ENCODE data around the gene SLC7A6OS. TPM values are rescaled to one million over a fixed set of nuclear protein-coding genes. Genes with fewer than 3 reads are reported as not detected.
"Not testable (repeated sequence)": the region's sequence is repeated elsewhere in the genome, so short reads cannot be mapped to it uniquely, and the experiment has no call there.

SLC7A6OS gene
- total and polyA plus RNA-seq, 2 experiments from 2014 or later, result 16.4 to 17.9 TPM

DNA sequence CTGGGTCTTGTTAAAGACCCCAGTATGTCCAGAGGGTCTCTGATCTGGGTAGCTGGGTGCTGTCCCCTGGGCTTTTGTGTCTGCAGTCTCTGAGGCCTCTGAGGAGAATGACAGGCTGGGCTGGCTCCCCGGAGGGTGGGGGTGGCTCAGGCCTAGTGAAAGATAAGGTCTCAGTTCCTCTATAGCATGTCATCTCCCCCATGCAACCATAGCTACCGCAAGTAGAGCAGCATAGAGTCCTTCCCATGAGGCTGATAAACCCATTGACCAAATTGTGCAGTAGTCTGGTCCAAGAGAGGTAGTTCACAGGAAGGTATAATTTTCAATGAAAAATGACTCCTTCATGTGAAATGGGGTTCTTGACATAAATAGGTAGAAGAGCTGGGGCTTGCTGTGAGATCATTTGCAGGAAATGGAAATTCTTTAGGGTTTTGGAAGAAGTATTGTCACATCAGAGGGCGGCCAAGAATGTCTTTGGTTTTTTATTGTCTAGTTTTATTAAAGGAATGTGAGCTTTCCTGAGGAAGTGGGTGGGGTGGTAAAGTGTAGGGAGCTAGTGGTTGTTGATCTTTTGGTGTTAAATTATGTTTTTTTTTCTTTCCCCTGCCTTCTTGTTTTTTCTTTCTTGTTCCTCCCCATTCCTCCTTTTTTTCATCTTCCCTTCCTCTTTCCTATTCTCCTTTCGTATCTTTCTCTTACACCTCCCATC, 21.0 kb downstream of the SLC7A6OS start (continued):
- TF ChIP-seq, protein P1, sequence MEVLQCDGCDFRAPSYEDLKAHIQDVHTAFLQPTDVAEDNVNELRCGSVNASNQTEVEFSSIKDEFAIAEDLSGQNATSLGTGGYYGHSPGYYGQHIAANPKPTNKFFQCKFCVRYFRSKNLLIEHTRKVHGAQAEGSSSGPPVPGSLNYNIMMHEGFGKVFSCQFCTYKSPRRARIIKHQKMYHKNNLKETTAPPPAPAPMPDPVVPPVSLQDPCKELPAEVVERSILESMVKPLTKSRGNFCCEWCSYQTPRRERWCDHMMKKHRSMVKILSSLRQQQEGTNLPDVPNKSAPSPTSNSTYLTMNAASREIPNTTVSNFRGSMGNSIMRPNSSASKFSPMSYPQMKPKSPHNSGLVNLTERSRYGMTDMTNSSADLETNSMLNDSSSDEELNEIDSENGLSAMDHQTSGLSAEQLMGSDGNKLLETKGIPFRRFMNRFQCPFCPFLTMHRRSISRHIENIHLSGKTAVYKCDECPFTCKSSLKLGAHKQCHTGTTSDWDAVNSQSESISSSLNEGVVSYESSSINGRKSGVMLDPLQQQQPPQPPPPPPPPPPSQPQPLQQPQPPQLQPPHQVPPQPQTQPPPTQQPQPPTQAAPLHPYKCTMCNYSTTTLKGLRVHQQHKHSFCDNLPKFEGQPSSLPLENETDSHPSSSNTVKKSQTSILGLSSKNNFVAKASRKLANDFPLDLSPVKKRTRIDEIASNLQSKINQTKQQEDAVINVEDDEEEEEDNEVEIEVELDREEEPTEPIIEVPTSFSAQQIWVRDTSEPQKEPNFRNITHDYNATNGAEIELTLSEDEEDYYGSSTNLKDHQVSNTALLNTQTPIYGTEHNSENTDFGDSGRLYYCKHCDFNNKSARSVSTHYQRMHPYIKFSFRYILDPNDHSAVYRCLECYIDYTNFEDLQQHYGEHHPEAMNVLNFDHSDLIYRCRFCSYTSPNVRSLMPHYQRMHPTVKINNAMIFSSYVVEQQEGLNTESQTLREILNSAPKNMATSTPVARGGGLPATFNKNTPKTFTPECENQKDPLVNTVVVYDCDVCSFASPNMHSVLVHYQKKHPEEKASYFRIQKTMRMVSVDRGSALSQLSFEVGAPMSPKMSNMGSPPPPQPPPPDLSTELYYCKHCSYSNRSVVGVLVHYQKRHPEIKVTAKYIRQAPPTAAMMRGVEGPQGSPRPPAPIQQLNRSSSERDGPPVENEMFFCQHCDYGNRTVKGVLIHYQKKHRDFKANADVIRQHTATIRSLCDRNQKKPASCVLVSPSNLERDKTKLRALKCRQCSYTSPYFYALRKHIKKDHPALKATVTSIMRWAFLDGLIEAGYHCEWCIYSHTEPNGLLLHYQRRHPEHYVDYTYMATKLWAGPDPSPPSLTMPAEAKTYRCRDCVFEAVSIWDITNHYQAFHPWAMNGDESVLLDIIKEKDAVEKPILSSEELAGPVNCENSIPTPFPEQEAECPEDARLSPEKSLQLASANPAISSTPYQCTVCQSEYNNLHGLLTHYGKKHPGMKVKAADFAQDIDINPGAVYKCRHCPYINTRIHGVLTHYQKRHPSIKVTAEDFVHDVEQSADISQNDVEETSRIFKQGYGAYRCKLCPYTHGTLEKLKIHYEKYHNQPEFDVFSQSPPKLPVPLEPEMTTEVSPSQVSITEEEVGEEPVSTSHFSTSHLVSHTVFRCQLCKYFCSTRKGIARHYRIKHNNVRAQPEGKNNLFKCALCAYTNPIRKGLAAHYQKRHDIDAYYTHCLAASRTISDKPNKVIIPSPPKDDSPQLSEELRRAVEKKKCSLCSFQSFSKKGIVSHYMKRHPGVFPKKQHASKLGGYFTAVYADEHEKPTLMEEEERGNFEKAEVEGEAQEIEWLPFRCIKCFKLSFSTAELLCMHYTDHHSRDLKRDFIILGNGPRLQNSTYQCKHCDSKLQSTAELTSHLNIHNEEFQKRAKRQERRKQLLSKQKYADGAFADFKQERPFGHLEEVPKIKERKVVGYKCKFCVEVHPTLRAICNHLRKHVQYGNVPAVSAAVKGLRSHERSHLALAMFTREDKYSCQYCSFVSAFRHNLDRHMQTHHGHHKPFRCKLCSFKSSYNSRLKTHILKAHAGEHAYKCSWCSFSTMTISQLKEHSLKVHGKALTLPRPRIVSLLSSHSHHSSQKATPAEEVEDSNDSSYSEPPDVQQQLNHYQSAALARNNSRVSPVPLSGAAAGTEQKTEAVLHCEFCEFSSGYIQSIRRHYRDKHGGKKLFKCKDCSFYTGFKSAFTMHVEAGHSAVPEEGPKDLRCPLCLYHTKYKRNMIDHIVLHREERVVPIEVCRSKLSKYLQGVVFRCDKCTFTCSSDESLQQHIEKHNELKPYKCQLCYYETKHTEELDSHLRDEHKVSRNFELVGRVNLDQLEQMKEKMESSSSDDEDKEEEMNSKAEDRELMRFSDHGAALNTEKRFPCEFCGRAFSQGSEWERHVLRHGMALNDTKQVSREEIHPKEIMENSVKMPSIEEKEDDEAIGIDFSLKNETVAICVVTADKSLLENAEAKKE (CRISPR knock-in tag; IDR thresholded peaks at IDR 0.05), result no peak
- TF ChIP-seq CREB1 (CRISPR knock-in tag; IDR thresholded peaks at IDR 0.05; ENCODE audit: low read depth) (no peak), ETS1 (IDR thresholded peaks at IDR 0.05) (no peak), POLR2AphosphoS5 (IDR thresholded peaks at IDR 0.05; ENCODE audit: low read depth) (no peak)

DNA sequence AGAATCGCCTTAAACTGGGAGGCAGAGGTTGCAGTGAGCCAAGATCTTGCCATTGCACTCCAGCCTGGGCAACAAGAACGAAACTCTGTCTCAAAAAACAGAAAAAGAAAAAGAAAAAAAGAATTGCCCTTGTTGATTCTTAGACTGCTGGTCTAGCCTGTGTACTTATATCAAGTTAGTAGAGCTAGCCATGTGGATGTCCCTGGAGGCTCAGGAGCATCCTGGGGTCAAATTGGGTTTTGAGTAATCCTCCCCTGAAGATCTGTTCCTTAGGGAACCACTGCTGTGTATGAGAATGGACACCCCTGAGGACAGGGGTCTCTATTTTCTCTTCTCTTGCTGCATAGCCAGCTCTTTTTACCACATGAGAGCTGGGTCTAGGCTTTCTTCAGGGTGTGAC, 21.5 kb downstream of the SLC7A6OS start:
- H3K4me1 Mint-ChIP-seq, result peaks cover 8% of the 10 kb centered on the region
- H3K4me1 ChIP-seq (ENCODE audit: insufficient read depth), result no peaks in the 10 kb centered on the region

GRCh38 chr16:68288796-68289195, 21.9 kb downstream of the SLC7A6OS start:
- peaks cover 26% of the 10 kb centered on the region for H3K36me3 Mint-ChIP-seq (ENCODE audit: low read depth)
- not testable (repeated sequence) for H3K4me1 Mint-ChIP-seq; H3K27ac Mint-ChIP-seq; H3K4me2 ChIP-seq; H3K9me2 ChIP-seq (ENCODE audit: insufficient read depth); DNase-seq (ENCODE audit: low spot score); H3K79me2 ChIP-seq (replicated peaks; ENCODE audit: insufficient read depth); H3K9me3 Mint-ChIP-seq; H3K27me3 ChIP-seq (ENCODE audit: insufficient read depth); H3K27ac ChIP-seq (ENCODE audit: low read depth); H3F3A ChIP-seq (replicated peaks; ENCODE audit: low read depth); H3K4me3 Mint-ChIP-seq; H3K4me1 ChIP-seq (ENCODE audit: insufficient read depth); ATAC-seq; H4K20me1 ChIP-seq (replicated peaks; ENCODE audit: insufficient read depth); H3K4me3 ChIP-seq; H2AFZ ChIP-seq; H3K36me3 ChIP-seq (ENCODE audit: insufficient read depth); H3K27me3 Mint-ChIP-seq (ENCODE audit: insufficient read depth, low read depth, poor library complexity)

More for the DNA sequence above, 21.5 kb downstream of the SLC7A6OS start:
- H3K4me3 ChIP-seq, result no peak overlapping the region
- H3K27ac Mint-ChIP-seq, result no peak overlapping the region
- no peak for TF ChIP-seq POLR2AphosphoS5 (IDR thresholded peaks at IDR 0.05; ENCODE audit: low read depth)
- TF ChIP-seq EZH2 (IDR thresholded peaks at IDR 0.05; ENCODE audit: low read depth, unreplicated experiment), result no peak
- no peaks in the 10 kb centered on the region for H3K27me3 Mint-ChIP-seq (ENCODE audit: insufficient read depth, low read depth, poor library complexity)
- H3K27ac ChIP-seq (ENCODE audit: low read depth), result no peak overlapping the region
- peaks cover 28% of the 10 kb centered on the region for H3K36me3 Mint-ChIP-seq (ENCODE audit: low read depth)
- no peaks in the 10 kb centered on the region for H3K9me3 Mint-ChIP-seq
- no peak for ATAC-seq
- H3K36me3 ChIP-seq (ENCODE audit: insufficient read depth), result peaks cover 10% of the 10 kb centered on the region; the same call in 1 of the 2 replicates
- no peak for DNase-seq (ENCODE audit: low spot score)
- H3K4me3 Mint-ChIP-seq, result no peak overlapping the region
- no peaks in the 10 kb centered on the region for H3K9me2 ChIP-seq (ENCODE audit: insufficient read depth)
- no peaks in the 10 kb centered on the region for H3F3A ChIP-seq (replicated peaks; ENCODE audit: low read depth)
- peaks cover 5% of the 10 kb centered on the region; the same call in 1 of the 2 replicates for H4K20me1 ChIP-seq (replicated peaks; ENCODE audit: insufficient read depth)
- H3K27me3 ChIP-seq (ENCODE audit: insufficient read depth), result no peaks in the 10 kb centered on the region
- no peak overlapping the region for H2AFZ ChIP-seq
- no peak overlapping the region for H3K4me2 ChIP-seq
- H3K79me2 ChIP-seq (replicated peaks; ENCODE audit: insufficient read depth), result no peaks in the 10 kb centered on the region
